Fibroblast of peridontal ligament (primary cell): ENCODE results near the gene RNU6-9.
A peak's percentile ranks its signal among the peaks of the same experiment; 100 is the strongest.
"Not testable (repeated sequence)": the region's sequence is repeated elsewhere in the genome, so short reads cannot be mapped to it uniquely, and the experiment has no call there.

Experiments
- DNase-seq: peaks from one replicate; pipeline ENCODE4 v3.0.0-alpha.2; 2010; ENCODE audit errors: extremely low read depth

The RNU6-9 gene

DNA sequence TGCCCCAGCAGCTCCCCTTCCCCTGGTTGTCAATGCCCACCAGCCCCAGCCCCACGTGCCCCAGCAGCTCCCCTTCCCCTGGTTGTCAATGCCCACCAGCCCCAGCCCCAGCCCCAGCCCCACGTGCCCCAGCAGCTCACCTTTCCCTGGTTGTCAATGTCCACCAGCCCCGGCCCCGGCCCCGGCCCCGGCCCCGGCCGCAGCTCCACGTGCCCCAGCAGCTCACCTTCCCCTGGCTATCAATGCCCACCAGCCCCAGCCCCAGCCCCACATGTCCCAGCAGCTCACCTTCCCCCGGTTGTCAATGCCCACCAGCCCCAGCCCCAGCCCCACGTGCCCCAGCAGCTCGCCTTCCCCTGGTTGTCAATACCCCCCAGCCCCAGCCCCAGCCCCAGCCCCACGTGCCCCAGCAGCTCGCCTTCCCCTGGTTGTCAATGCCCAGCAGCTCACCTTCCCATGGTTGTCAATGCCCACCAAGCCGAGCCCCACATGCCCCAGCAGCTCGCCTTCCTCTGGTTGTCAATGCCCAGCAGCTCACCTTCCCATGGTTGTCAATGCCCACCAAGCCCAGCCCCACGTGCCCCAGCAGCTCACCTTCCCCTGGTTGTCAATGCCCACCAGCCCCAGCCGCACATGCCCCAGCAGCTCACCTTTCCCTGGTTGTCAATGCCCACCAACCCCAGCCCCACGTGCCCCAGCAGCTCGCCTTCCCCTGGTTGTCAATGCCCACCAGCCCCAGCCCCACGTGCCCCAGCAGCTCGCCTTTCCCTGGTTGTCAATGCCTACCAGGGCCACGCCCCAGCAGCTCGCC, 14.3 kb upstream of the RNU6-9 start:
- DNase-seq: not testable (repeated sequence)

DNA sequence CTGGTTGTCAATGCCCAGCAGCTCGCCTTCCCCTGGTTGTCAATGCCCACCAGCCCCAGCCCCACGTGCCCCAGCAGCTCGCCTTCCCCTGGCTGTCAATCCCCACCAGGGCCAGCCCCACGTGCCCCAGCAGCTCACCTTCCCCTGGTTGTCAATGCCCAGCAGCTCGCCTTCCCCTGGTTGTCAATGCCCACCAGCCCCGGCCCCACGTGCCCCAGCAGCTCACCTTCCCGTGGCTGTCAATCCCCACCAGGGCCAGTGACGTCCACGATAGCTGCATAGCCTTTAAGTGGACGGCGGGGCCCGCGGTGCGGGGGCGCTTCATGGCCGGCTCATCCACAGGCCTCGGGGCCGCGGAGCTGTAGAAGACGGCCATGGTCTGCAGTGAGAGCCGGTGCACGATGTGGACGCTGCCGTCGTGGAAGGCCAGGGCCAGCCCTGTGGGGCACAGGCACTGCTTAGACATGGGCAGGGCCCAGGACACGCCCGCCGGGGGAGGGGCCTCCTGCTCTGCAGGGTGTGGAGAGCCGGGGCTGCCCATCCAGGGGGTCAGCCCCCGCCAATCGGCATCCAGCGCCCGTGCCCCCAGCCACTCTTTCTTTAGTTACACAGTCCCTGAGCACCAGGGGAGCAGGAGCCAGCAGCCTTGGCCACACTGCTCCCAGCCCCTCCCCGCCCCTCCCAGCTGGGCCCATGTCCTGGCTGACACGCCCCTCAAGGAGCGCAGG, 13.4 kb upstream of the RNU6-9 start:
- no peak for DNase-seq

DNA sequence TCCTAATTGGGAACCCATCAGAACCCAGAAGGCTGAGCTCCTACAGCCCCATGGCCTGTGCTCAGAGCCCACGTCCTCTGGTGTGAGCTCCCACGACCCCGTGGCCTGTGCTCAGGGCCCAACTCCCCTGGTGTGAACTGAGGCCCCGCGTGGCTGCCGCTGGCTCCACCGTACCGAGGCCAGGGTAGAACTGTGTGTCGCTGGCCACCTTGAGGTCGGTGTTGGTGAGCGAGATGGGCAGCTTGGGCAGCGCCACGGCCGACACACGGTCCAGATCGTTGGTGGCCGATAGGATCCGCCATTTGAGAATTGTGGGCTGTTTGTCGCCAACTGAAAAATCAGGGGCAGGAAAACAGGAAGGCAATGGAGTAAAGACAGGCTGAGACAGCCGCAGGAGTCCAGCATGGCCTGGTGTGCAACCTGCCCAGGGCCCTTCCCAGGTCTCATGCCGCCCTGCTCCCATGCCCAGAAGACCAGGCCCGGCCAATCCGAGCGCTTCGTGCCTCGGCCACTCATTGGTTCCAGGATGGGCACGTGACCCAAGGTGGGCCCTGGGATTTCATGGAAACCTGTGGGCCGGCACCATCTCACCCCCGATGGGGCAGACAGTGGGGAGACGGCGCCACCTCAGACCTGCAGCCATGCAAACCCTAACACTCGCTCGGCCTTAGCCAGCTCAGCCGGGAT, 11.8 kb upstream of the RNU6-9 start:
- DNase-seq: no peak

DNA sequence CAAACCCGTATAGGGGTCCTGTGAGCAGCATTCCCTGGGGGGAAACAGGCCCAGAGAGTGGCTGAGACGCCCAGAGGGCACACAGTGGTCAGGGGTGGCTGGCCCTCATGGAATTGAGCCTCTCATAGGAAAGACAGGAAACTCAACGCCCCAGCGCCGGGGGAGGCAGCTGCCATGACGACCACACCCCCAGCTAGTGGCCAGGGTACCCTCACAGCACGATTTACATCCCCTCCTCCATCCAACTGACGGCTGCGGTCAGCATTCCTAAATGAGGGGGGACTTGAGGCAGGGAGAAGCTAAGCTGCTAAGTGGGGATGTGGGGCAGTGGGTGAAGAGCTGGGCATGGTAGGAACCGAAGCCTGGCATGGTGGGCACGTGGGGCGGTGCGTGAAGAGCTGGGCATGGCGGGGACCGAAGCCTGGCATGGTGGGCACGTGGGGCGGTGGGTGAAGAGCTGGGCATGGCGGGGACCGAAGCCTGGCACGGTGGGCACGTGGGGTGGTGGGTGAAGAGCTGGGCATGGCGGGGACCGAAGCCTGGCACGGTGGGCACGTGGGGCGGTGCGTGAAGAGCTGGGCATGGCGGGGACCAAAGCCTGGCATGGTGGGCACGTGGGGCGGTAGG, 10.3 kb upstream of the RNU6-9 start:
- DNase-seq: no peak

DNA sequence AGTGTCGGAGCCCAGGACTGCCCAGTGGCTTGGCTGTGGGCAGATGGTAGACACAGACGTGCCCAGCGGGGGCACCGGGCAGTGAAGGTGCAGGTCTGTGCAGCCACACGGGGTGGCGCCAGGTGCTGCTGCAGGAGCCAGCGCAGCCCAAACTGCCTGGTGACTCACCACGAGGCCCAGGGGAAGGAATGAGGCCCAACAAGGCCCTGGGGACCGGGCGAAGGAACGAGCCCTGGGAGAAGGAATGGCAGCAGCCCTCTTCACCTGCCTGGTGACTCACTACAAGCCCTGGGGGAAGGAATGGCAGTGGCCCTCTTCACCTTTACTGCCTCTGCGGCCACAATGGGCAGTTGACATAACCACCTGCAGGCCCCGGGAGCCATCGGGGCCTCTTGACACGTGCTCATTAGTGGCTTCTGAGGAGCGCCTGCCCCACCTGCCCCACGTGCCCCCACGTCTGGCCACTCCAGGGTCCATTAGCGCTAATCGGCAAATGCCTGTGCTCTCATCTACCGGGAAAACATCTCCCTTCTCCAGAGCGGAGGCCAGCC, 9.5 kb upstream of the RNU6-9 start:
- no peak for DNase-seq

DNA sequence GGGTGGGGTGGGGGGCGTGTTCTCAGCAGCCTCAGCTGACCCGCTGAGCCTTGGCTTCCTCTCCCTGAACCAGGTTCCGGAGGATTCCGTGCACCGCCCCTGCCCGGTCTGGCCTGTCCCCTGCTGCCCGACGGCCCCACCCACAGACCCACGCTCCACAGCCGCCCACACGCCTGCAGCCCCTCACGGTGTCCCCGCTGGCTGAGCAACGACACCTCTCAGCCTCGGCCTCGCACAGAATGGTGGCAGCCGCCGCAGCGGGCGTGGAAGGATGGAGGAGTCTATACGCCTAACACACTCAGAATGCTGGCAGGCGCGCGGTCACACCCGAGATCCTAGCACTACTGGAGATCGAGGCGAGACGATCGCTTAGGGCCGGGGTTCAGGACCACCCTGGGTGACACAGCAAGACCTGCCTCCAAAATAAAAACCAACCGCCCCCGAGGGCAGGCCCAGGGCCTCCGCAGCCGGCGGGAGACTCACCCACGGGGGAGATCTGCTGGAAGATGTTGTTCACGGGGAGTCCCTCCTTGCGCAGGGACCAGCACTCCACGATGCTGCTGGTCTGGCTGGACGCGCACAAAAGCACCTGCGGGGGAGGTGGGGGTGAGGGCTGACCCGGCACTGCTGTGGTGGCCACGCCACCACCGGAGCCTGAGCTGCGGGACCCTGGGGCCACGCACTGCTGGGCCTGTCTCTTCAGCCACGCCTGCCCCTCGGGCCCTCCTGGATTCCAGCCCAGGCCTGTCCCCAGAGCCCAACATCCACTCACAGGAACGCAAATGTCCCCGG, 8.7 kb upstream of the RNU6-9 start:
- DNase-seq: no peak

DNA sequence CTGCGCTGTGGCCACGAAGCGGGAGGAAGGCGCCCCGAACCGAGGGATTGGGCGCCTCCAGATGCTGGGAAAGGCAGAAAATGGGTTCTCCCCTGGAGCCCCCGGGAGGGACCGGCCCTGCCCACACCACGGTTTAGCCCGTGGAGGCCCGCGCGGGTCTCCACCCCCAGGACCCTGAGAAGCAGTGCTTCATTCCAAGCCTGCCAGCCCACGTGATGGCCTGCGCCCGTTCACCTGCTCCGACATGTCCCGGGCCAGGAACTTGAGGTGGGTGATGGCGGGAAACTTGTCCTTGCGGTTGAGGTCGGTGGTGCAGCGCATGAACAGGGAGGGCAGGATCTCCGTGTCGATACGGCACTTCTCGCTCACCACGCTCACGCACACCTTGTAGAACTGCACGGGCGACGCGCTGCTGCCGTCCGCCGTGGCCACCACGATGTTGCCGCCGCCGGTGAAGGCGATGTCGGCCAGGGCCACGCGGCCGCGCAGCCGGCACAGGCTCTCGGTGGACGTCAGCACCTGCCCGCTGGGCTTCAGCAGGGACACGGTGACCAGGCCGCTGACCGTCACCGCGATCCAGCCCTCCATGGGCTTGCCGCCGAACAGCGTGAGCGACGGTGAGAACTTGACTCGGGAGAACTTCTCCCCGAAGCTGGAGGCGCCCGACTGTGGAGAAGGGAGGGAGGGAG, 7.6 kb upstream of the RNU6-9 start:
- DNase-seq: no peak

DNA sequence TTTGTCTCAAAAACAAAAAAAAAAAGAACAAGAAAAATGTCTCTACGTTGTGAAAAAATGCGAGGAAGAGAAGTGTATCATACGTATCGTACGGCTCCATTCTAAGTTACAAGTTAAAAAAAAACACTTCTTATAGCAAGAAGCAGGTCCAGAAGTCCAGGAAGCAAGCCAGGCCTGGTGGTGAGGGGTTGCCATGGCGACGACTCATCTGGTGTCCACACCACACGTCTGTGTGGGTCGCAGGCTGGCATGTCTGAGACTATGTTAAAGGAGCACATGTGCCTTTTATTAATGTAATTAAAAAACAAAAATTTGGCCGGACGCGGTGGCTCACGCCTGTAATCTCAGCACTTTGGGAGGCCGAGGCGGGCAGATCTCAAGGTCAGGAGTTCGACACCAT, 6.2 kb upstream of the RNU6-9 start:
- peak; percentile 69 for DNase-seq

DNA sequence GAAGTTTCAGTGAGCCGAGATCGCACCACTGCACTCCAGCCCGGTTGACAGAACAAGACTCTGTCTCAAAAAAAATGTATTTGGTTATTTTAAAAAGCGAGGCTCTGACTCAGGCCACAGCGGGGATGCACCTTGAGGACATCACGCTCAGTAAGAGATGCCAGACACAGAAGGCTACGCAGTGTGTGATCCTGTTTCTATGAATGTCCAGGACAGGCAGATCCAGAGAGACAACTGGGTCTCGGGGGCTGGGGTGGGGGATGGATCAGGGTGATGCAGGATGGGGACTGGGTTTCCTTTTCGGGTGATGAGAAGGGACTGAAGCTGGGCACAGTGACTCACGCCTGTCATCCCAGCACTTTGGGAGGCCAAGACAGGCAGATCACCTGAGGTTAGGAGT, 5.7 kb upstream of the RNU6-9 start:
- no peak for DNase-seq

DNA sequence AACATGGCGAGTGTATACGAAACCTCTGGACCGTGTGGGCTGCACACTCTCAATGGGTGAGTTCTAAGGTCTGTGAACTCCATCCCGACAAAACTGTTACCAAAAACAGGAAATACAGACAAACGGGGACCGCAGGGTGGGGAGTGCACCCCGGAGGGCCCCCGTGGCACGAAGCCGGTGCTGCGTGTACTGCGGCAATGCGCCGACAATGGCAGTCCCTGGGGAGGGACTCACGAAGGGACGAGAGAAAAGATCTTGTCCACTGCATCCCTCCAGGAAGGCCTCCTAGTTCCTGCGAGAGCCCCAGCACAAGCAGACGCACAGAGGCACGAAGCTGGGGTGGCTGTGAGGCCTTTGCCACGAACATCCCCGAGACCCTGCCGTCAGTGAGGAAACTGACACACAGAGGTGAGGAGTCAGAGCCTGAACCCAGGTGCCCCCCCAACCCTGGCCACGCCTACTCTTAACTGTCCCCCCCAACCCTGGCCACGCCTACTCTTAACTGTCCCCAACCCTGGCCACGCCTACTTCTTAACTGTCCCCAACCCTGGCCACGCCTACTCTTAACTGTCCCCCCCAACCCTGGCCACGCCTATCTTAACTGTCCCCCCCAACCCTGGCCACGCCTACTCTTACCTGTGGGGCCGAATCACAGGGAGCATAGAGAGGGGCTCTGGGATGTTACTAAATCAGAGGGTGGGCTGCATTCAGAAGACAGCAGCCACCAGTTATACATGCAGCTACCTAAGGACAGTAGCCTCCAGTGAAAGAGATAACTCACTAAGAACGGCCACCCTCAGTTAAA, 4.5 kb upstream of the RNU6-9 start:
- no peak for DNase-seq

DNA sequence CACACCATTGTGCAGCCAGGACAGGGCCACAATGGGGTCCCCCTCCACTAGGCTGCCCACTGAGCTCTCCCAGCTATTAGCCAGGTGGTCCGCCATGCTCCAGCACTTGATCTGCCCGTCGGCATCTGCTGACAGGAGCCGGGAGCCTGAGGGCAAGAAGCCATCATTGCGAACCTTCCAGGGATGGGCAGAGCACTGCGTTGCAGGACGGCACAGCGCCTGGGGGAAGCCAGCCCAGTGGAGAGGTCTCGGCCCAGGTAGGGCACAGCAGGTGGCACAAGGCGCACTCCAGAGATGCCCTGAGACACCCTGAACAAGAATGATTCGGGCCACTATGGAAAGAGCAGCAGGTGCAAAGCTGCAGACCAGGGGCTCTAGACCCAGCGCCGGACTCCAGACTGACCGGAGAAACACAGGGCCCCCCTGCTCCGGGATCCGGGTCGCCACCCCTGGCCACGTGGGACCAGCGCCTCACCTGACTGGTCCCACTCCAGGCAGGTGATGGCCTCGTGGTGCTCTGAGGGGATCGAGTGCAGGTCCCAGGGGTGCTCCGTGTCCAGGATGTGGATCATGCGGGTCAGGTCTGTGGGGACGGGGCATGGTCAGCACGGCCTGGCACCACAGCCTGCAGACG, 3.5 kb upstream of the RNU6-9 start:
- no peak for DNase-seq

DNA sequence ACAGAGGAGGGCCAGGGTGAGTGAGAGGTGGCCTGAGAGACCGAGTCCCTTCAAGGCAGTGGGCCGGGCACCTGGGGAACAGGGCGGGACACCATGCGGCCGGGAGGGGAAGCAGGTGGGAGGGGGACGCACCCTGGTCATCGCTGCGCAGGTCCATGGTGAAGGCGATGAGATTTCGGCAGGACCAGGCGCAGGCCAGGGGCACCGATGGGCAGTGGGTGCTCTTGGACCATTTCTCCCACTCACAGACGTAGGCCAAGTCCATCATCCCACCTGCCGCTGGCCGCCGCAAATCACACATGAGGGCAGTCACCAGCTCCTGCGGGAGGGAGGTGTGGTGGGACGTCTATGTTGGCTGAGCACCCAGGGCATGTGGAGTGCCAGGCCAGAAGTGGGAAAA, 2.5 kb upstream of the RNU6-9 start:
- DNase-seq: no peak

DNA sequence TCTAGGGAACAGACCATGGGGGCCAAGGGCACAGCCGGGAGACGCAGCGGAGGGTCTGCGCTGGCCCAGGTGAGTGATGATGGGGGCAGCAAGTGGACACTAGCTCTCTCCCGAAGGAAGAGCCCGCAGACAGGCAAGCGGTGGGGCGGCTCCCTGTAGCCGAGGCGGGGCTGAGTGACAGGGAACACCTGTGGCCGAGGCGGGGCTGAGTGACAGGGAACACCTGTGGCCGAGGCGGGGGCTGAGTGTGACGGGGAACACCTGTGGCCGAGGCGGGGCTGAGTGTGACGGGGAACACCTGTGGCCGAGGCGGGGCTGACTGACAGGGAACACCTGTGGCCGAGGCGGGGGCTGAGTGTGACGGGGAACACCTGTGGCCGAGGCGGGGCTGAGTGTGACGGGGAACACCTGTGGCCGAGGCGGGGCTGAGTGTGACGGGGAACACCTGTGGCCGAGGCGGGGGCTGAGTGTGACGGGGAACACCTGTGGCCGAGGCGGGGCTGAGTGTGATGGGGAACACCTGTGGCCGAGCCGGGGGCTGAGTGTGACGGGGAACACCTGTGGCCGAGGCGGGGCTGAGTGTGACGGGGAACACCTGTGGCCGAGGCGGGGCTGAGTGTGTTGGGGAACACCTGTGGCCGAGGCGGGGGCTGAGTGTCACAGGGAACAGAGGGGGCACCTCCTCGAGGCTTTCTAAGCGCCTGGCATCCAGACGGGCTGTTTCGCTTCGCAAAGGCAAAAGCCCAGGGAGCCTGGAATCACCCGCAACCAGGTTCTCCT, 1.7 kb upstream of the RNU6-9 start:
- not testable (repeated sequence) for DNase-seq

DNA sequence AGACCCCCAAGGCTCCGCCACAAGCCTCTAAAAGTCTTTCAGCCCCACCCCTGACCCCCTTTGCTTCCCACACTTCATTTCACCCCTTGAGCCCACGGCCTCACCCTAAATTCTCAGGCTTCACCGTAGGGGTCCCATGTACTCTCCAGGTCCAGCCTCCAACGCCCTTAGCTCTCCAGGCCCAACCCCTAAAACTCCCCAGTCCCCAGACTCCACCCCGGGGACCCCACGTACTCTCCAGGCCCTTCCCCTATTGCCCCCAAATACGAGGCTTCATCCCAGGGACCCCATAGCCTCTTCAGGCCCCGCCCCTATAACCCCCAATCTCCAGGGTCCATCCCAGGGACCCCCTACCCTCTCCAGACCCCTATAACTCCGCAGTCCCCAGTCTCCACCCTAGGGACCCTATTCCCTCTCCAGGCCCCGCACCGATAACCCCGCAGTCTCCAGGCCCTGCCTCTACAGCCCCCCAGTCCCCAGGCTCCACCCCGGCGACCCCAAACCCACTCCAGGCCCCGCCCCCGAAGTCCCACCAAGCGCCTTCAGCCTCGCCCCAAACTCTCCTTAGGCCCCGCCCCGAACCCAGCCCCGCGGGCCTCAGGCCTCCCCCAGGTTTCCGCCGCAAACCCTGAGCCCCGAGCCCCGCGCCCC, 916 bp upstream of the RNU6-9 start:
- DNase-seq: peak; percentile 7

DNA sequence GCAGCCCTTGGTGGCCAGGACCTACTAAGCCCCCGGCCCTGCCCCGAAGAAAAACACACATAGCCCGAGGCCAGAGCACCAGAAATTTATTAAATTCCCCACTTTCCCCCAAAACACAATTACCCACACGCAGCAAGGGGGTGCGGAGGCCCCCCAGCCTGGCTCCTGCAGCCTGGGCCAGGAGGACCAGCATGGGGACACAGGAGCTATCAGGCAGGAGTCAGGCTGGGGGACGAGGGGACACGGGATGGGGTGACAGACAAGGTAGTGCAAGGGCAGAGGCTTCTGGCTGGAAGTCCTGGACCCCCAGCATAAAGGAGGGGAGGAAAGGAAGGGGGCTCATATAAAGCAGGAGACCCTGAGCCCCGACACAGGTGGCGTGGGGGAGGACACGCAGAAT, 3.1 kb downstream of the RNU6-9 start:
- DNase-seq: no peak

DNA sequence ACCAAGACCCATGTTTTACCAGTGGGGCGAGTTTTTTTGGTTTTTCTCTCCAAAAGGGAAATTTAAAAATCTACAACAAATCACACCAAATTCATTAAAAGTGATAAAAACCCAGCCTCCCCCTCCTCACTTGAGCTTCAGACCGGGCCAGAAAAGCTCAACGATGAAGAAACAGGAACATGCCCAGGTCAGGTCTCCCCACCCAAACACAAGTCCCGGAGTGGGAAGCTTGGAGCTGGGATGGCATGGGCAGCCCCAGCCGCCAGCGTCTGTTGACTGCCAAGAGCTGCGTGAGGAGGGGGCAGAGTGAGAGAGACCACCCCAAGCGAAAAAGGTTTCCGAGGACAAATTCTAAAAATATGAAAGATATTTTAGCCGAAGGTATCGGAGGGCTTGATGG, 3.7 kb downstream of the RNU6-9 start:
- DNase-seq: no peak

DNA sequence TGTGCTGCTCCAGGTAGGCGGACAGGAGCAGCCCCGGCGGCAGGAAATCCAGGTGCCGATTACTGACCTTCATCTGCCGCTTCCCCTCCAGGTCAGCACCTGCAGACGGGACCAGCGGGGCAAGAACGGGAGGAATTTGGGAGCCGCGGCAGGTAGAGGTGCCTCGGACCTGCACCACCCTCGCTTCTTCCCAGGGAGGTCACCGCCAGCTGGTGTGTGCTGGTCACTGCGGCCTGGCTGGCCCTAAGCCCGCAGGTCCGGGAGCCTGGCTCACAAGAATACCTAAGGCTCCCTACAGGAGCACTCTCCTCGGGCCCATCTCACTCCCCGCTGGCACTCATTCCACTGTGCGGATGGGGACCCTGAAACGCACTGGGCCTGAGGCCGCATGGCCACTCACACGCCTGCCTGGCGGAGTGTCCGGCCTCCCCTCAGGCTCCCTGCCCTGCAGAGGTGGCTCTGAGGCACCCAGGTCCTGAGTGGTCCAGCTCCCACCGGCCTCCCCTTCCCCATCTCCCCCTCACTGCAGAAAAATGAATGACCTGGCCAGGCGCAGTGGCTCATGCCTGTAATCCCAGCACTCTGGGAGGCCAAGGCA, 4.3 kb downstream of the RNU6-9 start:
- no peak for DNase-seq

DNA sequence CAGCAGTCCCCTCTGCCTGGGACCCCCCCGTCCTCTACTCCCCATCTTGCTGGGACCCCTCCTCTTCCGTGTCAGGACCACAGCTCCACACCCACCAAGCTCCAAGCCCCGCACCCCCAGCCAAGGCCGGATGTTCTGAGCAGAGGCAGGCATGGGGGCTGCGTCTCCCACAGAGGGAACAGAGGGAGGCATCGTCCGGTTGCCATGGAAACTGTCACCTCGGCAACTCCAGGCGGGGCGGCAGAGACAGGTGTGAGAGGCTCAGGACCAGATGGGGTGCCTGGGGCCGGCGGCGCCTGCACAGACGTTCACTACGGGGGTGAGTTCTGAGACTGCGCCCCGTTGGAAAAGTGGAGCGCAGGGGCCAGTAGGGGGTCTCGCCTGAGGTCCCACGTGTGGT, 5.4 kb downstream of the RNU6-9 start:
- DNase-seq: no peak
